LNCAP (cell line): ENCODE data around the gene GCA.

Experiments
- TF ChIP-seq, protein P1 (sequence below): fragments of 450-650 bp; IDR thresholded peaks from 2 replicates; pipeline ENCODE4 v1.5.1; 2017; ENCODE audit warnings: mild to moderate bottlenecking

The GCA gene

DNA sequence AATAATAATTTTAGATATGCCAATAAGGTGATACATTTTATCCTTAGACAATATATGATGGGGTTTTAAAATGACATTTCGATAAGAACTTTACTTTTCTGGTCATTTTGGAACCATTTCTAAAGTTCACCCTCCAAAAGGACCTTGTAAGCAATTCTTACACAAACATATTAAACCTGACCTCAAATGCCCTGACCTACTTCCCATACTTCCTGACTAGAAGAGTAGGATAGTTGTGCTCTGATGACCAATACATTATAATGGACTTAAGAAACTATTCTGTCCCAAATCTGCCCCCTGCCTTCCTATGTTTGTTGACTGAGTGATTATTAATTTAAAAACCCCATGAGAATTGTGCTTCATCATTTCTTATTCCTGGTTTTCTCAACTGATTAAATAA lies 24.6 kb downstream of the GCA start:
- TF ChIP-seq, protein P1, sequence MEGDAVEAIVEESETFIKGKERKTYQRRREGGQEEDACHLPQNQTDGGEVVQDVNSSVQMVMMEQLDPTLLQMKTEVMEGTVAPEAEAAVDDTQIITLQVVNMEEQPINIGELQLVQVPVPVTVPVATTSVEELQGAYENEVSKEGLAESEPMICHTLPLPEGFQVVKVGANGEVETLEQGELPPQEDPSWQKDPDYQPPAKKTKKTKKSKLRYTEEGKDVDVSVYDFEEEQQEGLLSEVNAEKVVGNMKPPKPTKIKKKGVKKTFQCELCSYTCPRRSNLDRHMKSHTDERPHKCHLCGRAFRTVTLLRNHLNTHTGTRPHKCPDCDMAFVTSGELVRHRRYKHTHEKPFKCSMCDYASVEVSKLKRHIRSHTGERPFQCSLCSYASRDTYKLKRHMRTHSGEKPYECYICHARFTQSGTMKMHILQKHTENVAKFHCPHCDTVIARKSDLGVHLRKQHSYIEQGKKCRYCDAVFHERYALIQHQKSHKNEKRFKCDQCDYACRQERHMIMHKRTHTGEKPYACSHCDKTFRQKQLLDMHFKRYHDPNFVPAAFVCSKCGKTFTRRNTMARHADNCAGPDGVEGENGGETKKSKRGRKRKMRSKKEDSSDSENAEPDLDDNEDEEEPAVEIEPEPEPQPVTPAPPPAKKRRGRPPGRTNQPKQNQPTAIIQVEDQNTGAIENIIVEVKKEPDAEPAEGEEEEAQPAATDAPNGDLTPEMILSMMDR, result no peak

DNA sequence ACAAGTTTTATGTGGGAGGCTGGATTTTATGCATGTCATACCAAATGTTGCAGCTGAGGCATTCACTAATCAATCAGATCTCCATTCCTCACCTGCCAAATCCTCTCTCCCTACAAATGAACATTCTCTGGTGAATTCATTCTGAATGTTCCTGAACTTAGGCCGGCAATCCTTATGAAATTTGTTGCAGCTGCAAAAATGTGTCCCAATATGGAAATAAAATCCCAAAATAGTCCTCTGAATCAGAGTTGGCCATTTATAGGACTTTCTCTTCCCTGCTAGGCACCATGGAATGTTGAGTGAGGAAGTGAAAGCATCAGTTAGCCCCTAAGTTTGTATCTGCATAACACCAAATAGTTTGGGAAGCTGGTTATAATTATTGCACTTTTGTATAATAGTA lies 25.6 kb downstream of the GCA start:
- TF ChIP-seq, protein P1, result no peak

DNA sequence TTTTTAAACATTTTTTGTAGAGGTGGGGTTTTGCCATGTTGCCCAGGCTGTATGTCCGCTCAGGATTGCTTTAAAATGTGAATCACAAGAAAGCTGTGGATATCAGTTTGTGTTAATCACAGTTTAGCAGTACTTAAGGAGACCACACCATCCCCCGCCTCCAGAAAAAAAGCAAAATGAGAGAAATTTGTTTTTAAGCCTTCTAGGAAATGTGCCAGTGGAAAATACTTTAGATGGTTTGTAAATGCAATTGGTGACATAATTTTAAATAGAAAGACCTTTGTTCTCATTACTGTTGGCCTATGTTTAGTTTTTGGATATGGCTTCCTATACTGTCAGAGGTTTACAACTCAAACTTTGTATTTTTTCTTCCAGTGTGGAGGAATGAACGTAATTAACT lies 27.0 kb downstream of the GCA start:
- TF ChIP-seq, protein P1, result no peak

DNA sequence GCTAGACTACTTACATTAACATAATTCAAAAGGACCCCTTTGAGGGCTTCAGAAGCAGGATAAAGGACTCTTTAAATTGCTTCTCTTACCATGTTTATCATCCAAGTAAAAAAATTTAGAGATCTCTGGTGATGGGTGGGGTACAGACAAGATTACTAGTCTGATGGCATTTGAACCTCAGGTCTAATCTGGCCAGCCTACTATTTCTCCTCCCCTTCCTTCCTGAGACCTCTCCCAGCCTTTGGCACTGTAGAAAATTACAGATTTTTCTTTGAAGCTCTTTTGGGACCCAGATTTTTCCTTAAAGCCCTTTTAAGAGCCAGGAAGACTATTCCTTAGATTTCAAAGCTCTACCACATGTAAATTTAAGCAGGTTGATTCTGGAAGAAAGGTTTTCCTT lies 28.9 kb downstream of the GCA start:
- TF ChIP-seq, protein P1, result no peak

DNA sequence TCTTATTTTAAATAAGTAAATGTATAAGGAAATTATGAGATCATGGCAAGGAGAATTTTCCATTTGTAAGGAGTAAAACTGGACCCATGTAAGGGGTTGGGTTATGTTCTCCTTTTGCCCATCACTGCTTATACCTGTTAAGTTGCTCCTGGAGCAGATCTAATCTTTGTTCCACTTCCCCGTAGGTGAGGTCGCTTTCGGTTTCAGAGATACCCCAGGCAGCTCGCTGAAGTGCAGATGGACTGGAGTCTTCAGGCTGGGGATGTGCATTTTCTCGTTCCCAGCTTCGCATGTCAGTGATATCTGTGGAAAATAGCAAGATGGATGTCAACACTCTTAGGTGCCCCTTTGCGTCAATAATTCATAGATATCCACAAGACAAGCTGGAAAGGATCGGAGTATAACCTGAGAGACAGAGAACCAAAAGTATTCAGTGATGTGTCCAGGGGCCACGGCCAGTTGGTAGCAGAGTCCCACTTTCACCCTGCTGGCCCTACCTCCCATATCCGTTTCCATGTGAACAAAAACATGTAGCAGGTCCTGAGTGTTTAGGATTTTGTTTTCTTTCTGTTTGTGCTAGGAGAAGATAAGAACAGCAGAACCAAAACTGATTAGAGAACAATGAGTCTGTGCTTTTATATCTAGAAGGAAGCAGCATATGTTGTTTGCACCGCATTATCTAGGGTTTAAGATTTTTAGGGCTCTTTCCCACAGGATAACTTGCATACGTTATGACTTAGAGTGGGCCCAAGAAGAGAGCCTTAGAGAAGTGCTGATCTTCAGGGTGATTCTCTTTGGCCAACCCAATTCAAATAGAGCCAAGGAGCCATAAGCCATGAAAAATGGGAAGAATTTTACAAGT lies 36.0 kb downstream of the GCA start:
- TF ChIP-seq, protein P1, result no peak

DNA sequence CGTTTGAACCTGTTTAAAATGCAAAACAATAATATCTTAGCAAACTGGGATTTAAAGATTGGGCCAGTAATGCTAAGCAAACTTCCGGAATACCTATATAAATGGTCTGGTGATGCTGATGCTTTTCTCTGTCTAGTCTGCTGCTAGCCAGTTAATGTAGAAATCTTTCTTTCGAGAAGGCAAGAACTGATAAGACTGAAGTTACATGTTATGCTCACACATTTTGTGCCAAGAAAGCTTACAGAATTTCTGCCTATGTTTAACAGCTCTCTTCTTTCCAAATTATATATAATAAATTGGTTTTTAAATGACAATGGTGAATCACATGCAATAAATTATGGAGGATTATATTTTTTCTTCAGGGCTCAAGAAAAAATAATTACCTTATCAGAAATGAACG lies 37.9 kb downstream of the GCA start:
- TF ChIP-seq, protein P1, result no peak

- TF ChIP-seq, protein P1, result no peak
Measured at GRCh38 chr2:162382278-162382677, 38.3 kb downstream of the GCA start.
